ENCODE results near the gene WIPI1.

Gene WIPI1

GRCh38 chr17:68456339-68457167 lies 743 bp downstream of the WIPI1 start:
- peak; percentile 65 for DNase-seq (ENCODE audit: extremely low read depth, low read depth)
- TF ChIP-seq CTCF (IDR thresholded peaks at IDR 0.05; ENCODE audit: low read depth, low read length, missing control alignments): no peak
- H3K4me3 ChIP-seq (replicated peaks; ENCODE audit: low read depth, low read length): peak overlapping the region; percentile 56

- DNase-seq (ENCODE audit: extremely low read depth, low read depth): no peak
- no peak for TF ChIP-seq CTCF (IDR thresholded peaks at IDR 0.05; ENCODE audit: low read depth, low read length, missing control alignments)
Observed at GRCh38 chr17:68455901-68456338, 1.4 kb downstream of the WIPI1 start.

GRCh38 chr17:68453991-68454665 lies 3.2 kb downstream of the WIPI1 start:
- H3K4me3 ChIP-seq (replicated peaks; ENCODE audit: low read depth, low read length): no peak overlapping the region
- no peak for DNase-seq (ENCODE audit: extremely low read depth, low read depth)
- TF ChIP-seq CTCF (IDR thresholded peaks at IDR 0.05; ENCODE audit: low read depth, low read length, missing control alignments): no peak

More at GRCh38 chr17:68455901-68456338, 1.4 kb downstream of the WIPI1 start:
- peak overlapping the region; percentile 56 for H3K4me3 ChIP-seq (replicated peaks; ENCODE audit: low read depth, low read length)

- no peak for DNase-seq (ENCODE audit: extremely low read depth, low read depth)
- no peak overlapping the region for H3K4me3 ChIP-seq (replicated peaks; ENCODE audit: low read depth, low read length)
- TF ChIP-seq CTCF (IDR thresholded peaks at IDR 0.05; ENCODE audit: low read depth, low read length, missing control alignments): no peak
Observed at GRCh38 chr17:68452724-68453290, 4.5 kb downstream of the WIPI1 start.

- TF ChIP-seq CTCF (IDR thresholded peaks at IDR 0.05; ENCODE audit: low read depth, low read length, missing control alignments): no peak
Observed at GRCh38 chr17:68451670-68452354, 5.5 kb downstream of the WIPI1 start.

GRCh38 chr17:68450801-68451200 lies 6.5 kb downstream of the WIPI1 start:
- no peak for DNase-seq (ENCODE audit: extremely low read depth, low read depth)
- TF ChIP-seq CTCF (IDR thresholded peaks at IDR 0.05; ENCODE audit: low read depth, low read length, missing control alignments): no peak
- no peak overlapping the region for H3K4me3 ChIP-seq (replicated peaks; ENCODE audit: low read depth, low read length)

More at GRCh38 chr17:68451670-68452354, 5.5 kb downstream of the WIPI1 start:
- no peak overlapping the region for H3K4me3 ChIP-seq (replicated peaks; ENCODE audit: low read depth, low read length)
- no peak for DNase-seq (ENCODE audit: extremely low read depth, low read depth)

Data from HFF-Myc (cell line).